Ishikawa (cell line): ENCODE data around the gene CENPC.

Experiments
- CEBPB ChIP-seq: IDR thresholded peaks from 2 replicates; pipeline ENCODE4 v1.6.1; 2012
- CREB1 ChIP-seq: IDR thresholded peaks from 2 replicates; pipeline ENCODE4 v1.6.1; 2012; ENCODE audit warnings: low read depth
- EGR1 ChIP-seq: IDR thresholded peaks from 2 replicates; pipeline ENCODE4 v1.6.1; 2012
- FOXM1 ChIP-seq: IDR thresholded peaks from 2 replicates; pipeline ENCODE4 v1.6.1; 2012; ENCODE audit warnings: low read depth, borderline replicate concordance
- REST ChIP-seq: IDR thresholded peaks from 2 replicates; pipeline ENCODE4 v1.6.1; 2012; ENCODE audit warnings: low read depth, mild to moderate bottlenecking
- TAF1 ChIP-seq: IDR thresholded peaks from 2 replicates; pipeline ENCODE4 v1.6.1; 2012; ENCODE audit warnings: low read depth, mild to moderate bottlenecking
- YY1 ChIP-seq: IDR thresholded peaks from 2 replicates; pipeline ENCODE4 v1.6.1; 2012; ENCODE audit warnings: low read depth
- TF ChIP-seq, protein P1 (sequence below): IDR thresholded peaks from 2 replicates; pipeline ENCODE4 v1.6.1; 2012

GRCh38 chr4:67581913-67582312 lies 36.6 kb upstream of the CENPC start:
- TF ChIP-seq TAF1 (no peak), CEBPB (no peak), REST (no peak), CREB1 (no peak), EGR1 (no peak), FOXM1 (no peak), YY1 (no peak)
- TF ChIP-seq, protein P1, sequence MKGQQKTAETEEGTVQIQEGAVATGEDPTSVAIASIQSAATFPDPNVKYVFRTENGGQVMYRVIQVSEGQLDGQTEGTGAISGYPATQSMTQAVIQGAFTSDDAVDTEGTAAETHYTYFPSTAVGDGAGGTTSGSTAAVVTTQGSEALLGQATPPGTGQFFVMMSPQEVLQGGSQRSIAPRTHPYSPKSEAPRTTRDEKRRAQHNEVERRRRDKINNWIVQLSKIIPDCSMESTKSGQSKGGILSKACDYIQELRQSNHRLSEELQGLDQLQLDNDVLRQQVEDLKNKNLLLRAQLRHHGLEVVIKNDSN: no peak
